GM21515 (cell line): Measurements from ENCODE around the gene CMIP.
"Not testable (repeated sequence)": the region's sequence is repeated elsewhere in the genome, so short reads cannot be mapped to it uniquely, and the experiment has no call there.

Source experiments
- ATAC-seq: cut with Tn5 transposase; IDR thresholded peaks from one replicate; pipeline ENCODE4 v1.9.1; 2021; ENCODE audit not compliant: unreplicated experiment

The CMIP gene

GRCh38 chr16:81676066-81676882 lies 231.7 kb downstream of the CMIP start:
- no peak for ATAC-seq

GRCh38 chr16:81676883-81677737 lies 232.5 kb downstream of the CMIP start:
- no peak for ATAC-seq

- ATAC-seq = no peak
Measured at GRCh38 chr16:81678326-81679095, 233.9 kb downstream of the CMIP start.

GRCh38 chr16:81679721-81680430 lies 235.3 kb downstream of the CMIP start:
- ATAC-seq = no peak

GRCh38 chr16:81680444-81681275 lies 236.1 kb downstream of the CMIP start:
- ATAC-seq = no peak

- no peak for ATAC-seq
Measured at GRCh38 chr16:81681311-81681710, 236.7 kb downstream of the CMIP start.

- ATAC-seq = no peak
Measured at GRCh38 chr16:81684242-81684837, 239.7 kb downstream of the CMIP start.

GRCh38 chr16:81684901-81685300 lies 240.3 kb downstream of the CMIP start:
- ATAC-seq = no peak

- no peak for ATAC-seq
Measured at GRCh38 chr16:81686391-81687130, 242.0 kb downstream of the CMIP start.

GRCh38 chr16:81687131-81687456 lies 242.5 kb downstream of the CMIP start:
- ATAC-seq = no peak

- ATAC-seq = no peak
Measured at GRCh38 chr16:81688182-81688581, 243.6 kb downstream of the CMIP start.

- ATAC-seq = not testable (repeated sequence)
Measured at GRCh38 chr16:81688839-81689238, 244.2 kb downstream of the CMIP start.

GRCh38 chr16:81692021-81692420 lies 247.4 kb downstream of the CMIP start:
- ATAC-seq = no peak

GRCh38 chr16:81692571-81692970 lies 248.0 kb downstream of the CMIP start:
- ATAC-seq = no peak

- no peak for ATAC-seq
Measured at GRCh38 chr16:81693041-81693743, 248.6 kb downstream of the CMIP start.

- ATAC-seq = no peak
Measured at GRCh38 chr16:81693744-81694303, 249.2 kb downstream of the CMIP start.

GRCh38 chr16:81694494-81695280 lies 250.1 kb downstream of the CMIP start:
- ATAC-seq = no peak
